GM10266 (cell line): Measurements from ENCODE around the gene GSE1.

Experiments
- DNase-seq: peaks from one replicate; pipeline ENCODE4 v3.0.0; 2012; ENCODE audit errors: extremely low spot score
- TF ChIP-seq, protein P1 (sequence below): IDR thresholded peaks from 2 replicates; pipeline ENCODE4 v1.5.1; 2012; ENCODE audit warnings: mild to moderate bottlenecking, low read depth; ENCODE audit not compliant: control insufficient read depth, insufficient read depth; ENCODE audit errors: missing control alignments

The GSE1 gene

GRCh38 chr16:85720302-85720637, 107.1 kb downstream of the GSE1 start:
- TF ChIP-seq, protein P1, sequence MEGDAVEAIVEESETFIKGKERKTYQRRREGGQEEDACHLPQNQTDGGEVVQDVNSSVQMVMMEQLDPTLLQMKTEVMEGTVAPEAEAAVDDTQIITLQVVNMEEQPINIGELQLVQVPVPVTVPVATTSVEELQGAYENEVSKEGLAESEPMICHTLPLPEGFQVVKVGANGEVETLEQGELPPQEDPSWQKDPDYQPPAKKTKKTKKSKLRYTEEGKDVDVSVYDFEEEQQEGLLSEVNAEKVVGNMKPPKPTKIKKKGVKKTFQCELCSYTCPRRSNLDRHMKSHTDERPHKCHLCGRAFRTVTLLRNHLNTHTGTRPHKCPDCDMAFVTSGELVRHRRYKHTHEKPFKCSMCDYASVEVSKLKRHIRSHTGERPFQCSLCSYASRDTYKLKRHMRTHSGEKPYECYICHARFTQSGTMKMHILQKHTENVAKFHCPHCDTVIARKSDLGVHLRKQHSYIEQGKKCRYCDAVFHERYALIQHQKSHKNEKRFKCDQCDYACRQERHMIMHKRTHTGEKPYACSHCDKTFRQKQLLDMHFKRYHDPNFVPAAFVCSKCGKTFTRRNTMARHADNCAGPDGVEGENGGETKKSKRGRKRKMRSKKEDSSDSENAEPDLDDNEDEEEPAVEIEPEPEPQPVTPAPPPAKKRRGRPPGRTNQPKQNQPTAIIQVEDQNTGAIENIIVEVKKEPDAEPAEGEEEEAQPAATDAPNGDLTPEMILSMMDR: no peak
- no peak for DNase-seq

- TF ChIP-seq, protein P1: no peak
- no peak for DNase-seq
Measured at GRCh38 chr16:85722128-85722893, 109.2 kb downstream of the GSE1 start.

- TF ChIP-seq, protein P1: no peak
- no peak for DNase-seq
Measured at GRCh38 chr16:85724126-85724879, 111.2 kb downstream of the GSE1 start.

DNA sequence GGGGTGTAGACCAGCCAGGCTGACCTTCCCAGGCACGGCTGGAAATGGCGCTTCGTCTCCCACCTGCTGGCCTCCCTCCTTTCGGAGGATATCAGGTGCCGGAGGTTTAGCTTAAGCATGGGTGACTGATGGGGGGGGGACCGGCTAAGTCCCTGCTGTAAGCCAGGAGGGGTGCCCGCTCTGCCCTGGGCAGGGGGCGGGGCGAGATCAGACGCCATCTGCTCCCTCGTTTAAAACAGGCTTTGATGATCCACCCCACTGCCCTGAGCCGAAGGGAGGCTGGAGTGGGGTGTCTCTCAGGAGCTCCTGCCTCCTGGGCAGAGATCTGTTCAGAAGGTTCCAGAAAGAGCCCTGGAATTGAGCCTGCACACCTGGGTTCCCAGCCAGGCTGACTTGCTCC, 111.8 kb downstream of the GSE1 start:
- DNase-seq: no peak
- TF ChIP-seq, protein P1: no peak
